Adrenal gland (tissue), 12 donors: ENCODE data around the gene CRYBG3. TPM values are rescaled to one million over a fixed set of nuclear protein-coding genes. Genes with fewer than 3 reads are reported as not detected.

Source experiments
- DNase-seq, 7 donors: peaks; one replicate each; pipeline ENCODE4 v3.0.0-alpha.2; 2019 to 2020
- H3K27ac ChIP-seq, 5 donors: fragments of 200-600 bp; sonication (generic) in 4 of 5; 1 replicate in 3 of 5; 2 replicates in 2 of 5; pipeline versions ENCODE4 v1.5.1 to v1.8.0; 2016 to 2020; ENCODE audit warnings: mild to moderate bottlenecking in 1 of 5
- H3K27me3 ChIP-seq: fragments of 200-600 bp; 2 replicates; pipeline ENCODE4 v1.8.0; 2021
- H3K36me3 ChIP-seq, 2 donors: fragments of 200-600 bp; replicated peaks in 1 of 2; 1 replicate in 1 of 2; 2 replicates in 1 of 2; pipeline versions ENCODE4 v1.5.1 to v1.8.0; 2018 to 2022
- H3K4me1 ChIP-seq, 2 donors: fragments of 200-600 bp; replicated peaks in 1 of 2; 1 replicate in 1 of 2; 2 replicates in 1 of 2; pipeline versions ENCODE4 v1.5.1 to v1.8.0; 2018 to 2021
- H3K4me3 ChIP-seq, 4 donors: fragments of 200-600 bp; sonication (generic) in 3 of 4; one replicate each; pipeline ENCODE4 v1.5.1; 2016 to 2018
- H3K9me3 ChIP-seq, 3 donors: fragments of 200-600 bp; sonication (generic) in 1 of 3; replicated peaks in 1 of 3; 1 replicate in 2 of 3; 2 replicates in 1 of 3; pipeline versions ENCODE4 v1.5.1 to v1.8.0; 2016 to 2021
- POLR2A ChIP-seq, 2 donors: fragments of 450-650 bp; IDR thresholded peaks; one replicate each; pipeline ENCODE4 v1.6.1; 2017; ENCODE audit warnings: antibody characterized with exemption in 2 of 2, mild to moderate bottlenecking in 2 of 2, moderate library complexity in 1 of 2
- WGBS, 4 donors: extraction: QIAGEN DNeasy Blood & Tissue Kit in 2 of 4; methylation state at CpG; one replicate each; pipeline versions ENCODE4 v1.1.5 to v1.1.7; 2013 to 2017; 5-methylcytosine and 5-hydroxymethylcytosine counted together
- intact Hi-C, 2 donors: fragments of 100-400 bp; cut with DNase I; formaldehyde crosslinking; loops; one replicate each; pipeline versions ENCODE4 v1.14.1 to v1.15.0; 2022 to 2023
- polyA plus RNA-seq, 3 donors: library from polyadenylated mRNA; stranded (reverse); fragments of 200-250 nt in 2 of 3; fragments of 350-450 nt in 1 of 3; fragmentation: Illumina TruSeq in 1 of 3; extraction: RNeasy Lipid Tissue Mini Kit (QIAGEN cat#74804) in 1 of 3; gene quantifications; one replicate each; pipeline ENCODE4 v1.2.3, GENCODE V29; 2013 to 2014
- total RNA-seq, 9 donors: library from RNA; depleted of rRNA in 4 of 9; stranded (reverse); fragments of >200 nt in 4 of 9; fragments of 120-200 nt in 1 of 9; fragmentation: NEBNext Ultra II Directional in 1 of 9; extraction: Animal tissue kit (Norgen Biotek cat#: 25700) in 1 of 9; gene quantifications; one replicate each; pipeline versions ENCODE4 v1.1.0 to v1.2.4, GENCODE V29; 2013 to 2023
- TF ChIP-seq, protein P1 (sequence below), 6 experiments: fragments of 450-650 bp in 4 of 6; fragments of 200-600 bp in 2 of 6; sonication (generic) in 1 of 6; IDR thresholded peaks; 1 replicate in 5 of 6; 2 replicates in 1 of 6; pipeline versions ENCODE4 v1.5.1 to v1.8.0; 2016 to 2021; ENCODE audit warnings: antibody characterized with exemption in 6 of 6, mild to moderate bottlenecking in 2 of 6, moderate library complexity in 1 of 6
- donor health status: healthy with polysubstance abuse.
- donor health status: Bipolar disorder and iron deficiency.
- donor health status: DM: yes; HTN: yes; CAD: no.
- donor health status: DM: no; HTN: no; CAD: no.
- donor health status: DM: no; HTN: no; CAD: no.
- donor health status: DM: yes; HTN: yes; CAD: no.

The CRYBG3 gene
- total and polyA plus RNA-seq, 12 donors = 2.7 to 25.0 (median 12.5) TPM

DNA sequence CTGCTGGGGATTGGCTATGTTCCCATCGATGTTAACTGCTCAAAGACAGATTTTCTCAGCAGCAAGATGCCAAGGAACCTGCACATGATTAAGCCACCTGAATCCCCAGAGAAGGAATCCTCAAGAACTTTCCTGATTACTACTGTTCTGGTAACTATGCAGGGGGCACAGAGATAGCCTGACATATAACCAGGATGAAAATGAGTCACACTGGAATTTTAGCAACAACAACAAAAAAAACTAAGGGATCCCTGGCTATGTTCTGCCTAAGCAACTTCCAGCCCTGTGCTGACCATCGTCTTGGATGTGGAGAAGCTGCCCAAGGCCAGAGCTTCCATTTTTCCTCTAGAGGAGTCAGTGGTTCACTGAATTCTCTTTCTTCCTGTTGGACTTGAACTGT is 136.6 kb downstream of the CRYBG3 start:
- intact Hi-C loops = no loop called here
- Histone ChIP-seq H3K9me3 (no peaks in the 10 kb centered on the region), H3K27me3 (no peaks in the 10 kb centered on the region), H3K36me3 (peaks cover 0 to 20% of the 10 kb centered on the region in 2 donors), H3K27ac (no peak overlapping the region), H3K4me1 (no peaks in the 10 kb centered on the region), H3K4me3 (no peak overlapping the region)
- DNase-seq = no peak
- TF ChIP-seq, protein P1, sequence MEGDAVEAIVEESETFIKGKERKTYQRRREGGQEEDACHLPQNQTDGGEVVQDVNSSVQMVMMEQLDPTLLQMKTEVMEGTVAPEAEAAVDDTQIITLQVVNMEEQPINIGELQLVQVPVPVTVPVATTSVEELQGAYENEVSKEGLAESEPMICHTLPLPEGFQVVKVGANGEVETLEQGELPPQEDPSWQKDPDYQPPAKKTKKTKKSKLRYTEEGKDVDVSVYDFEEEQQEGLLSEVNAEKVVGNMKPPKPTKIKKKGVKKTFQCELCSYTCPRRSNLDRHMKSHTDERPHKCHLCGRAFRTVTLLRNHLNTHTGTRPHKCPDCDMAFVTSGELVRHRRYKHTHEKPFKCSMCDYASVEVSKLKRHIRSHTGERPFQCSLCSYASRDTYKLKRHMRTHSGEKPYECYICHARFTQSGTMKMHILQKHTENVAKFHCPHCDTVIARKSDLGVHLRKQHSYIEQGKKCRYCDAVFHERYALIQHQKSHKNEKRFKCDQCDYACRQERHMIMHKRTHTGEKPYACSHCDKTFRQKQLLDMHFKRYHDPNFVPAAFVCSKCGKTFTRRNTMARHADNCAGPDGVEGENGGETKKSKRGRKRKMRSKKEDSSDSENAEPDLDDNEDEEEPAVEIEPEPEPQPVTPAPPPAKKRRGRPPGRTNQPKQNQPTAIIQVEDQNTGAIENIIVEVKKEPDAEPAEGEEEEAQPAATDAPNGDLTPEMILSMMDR (IDR thresholded peaks at IDR 0.05) = no peak
- TF ChIP-seq POLR2A (IDR thresholded peaks at IDR 0.05) = no peak
- 85 to 92% (median 89%) methylated on average over 2 of the region's 2 CpGs for WGBS, 4 donors

DNA sequence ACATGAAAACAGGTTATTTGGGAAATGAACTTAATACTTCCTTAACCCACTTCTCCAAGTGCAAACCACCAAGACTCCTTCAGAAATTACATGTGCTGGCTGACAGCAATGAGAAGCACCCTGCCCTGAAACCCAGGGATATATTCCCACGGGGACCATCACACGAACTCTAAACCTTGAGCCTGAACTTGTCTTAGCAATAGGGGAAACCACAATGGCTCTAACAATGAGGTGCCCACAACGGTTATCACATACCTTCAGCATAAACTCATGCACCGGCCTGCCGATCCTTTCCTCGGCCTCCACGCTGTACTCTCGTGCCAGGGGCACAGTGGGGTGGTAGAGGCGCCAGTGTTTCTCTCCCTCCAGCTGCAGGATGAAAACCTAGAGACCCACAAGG is 137.0 kb downstream of the CRYBG3 start:
- peaks cover 0 to 20% of the 10 kb centered on the region in 2 donors for H3K36me3 ChIP-seq
- H3K27ac ChIP-seq = no peak overlapping the region
- no peak overlapping the region for H3K4me3 ChIP-seq
- 94 to 98% (median 96%) methylated on average over 9 of the region's 9 CpGs for WGBS, 4 donors
- TF ChIP-seq, protein P1 (IDR thresholded peaks at IDR 0.05) = no peak
- no peak for TF ChIP-seq POLR2A (IDR thresholded peaks at IDR 0.05)
- intact Hi-C loops = no loop called here
- DNase-seq = no peak
- H3K9me3 ChIP-seq = no peaks in the 10 kb centered on the region
- H3K27me3 ChIP-seq = no peaks in the 10 kb centered on the region
- H3K4me1 ChIP-seq = no peaks in the 10 kb centered on the region

DNA sequence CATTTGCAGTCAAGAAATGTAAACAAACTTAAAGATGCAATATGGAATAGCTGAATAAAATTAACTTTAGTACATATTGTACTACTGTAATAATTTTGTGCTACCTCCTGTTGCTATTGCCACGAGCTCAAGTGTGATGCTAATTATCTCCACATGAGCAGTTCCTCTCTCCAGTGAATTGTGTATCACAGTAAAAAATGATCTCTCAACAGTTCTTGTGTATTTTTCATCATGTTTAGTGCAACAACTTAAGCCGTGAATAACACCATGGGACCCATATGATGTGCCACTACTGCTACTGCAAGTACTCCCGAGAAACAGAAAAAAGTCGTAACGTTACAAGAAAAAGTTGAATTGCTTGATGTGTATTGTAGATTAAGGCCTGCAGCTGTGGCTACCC is 138.1 kb downstream of the CRYBG3 start:
- H3K9me3 ChIP-seq = no peaks in the 10 kb centered on the region
- no peak overlapping the region for H3K4me3 ChIP-seq
- H3K27me3 ChIP-seq = no peaks in the 10 kb centered on the region
- no peak for DNase-seq
- H3K4me1 ChIP-seq = no peaks in the 10 kb centered on the region
- H3K36me3 ChIP-seq = peaks cover 0 to 12% of the 10 kb centered on the region in 2 donors
- H3K27ac ChIP-seq = no peak overlapping the region
- intact Hi-C loops = no loop called here
- no peak for TF ChIP-seq POLR2A (IDR thresholded peaks at IDR 0.05)
- TF ChIP-seq, protein P1 (IDR thresholded peaks at IDR 0.05) = no peak
- 90 to 98% (median 95%) methylated on average over 5 of the region's 5 CpGs for WGBS, 4 donors

DNA sequence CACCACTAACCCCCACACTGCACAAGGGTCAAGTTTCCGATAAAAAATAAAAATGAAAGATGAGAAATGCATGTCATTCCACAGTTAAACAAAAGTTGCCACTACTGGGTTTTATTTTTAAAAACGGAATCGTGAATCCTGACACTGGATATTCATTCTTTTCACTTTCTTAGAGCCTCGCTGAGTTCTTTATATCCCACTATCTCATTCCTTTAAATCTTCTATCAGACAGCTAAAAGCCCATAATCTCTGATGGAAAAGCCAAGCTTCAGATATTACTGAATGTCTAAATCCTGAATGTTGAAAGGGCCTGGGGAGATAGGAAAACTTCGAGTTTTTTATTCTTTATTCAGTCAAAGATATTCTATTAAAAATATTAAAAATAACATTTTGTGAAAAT is 138.7 kb downstream of the CRYBG3 start:
- Histone ChIP-seq H3K9me3 (no peaks in the 10 kb centered on the region), H3K27me3 (no peaks in the 10 kb centered on the region), H3K27ac (no peak overlapping the region), H3K36me3 (peaks cover 0 to 12% of the 10 kb centered on the region in 2 donors), H3K4me1 (no peaks in the 10 kb centered on the region), H3K4me3 (no peak overlapping the region)
- no peak for DNase-seq
- WGBS, 4 donors = 86 to 93% (median 90%) methylated on average over 5 of the region's 5 CpGs
- intact Hi-C loops = no loop called here
- TF ChIP-seq, protein P1 (IDR thresholded peaks at IDR 0.05) = no peak
- TF ChIP-seq POLR2A (IDR thresholded peaks at IDR 0.05) = no peak
